PC-9 (cell line): ENCODE data around the gene AQP12A.
"Not testable (repeated sequence)": the region's sequence is repeated elsewhere in the genome, so short reads cannot be mapped to it uniquely, and the experiment has no call there.

Experiments used
- CTCF ChIP-seq: fragments of 200-600 bp; sonication (generic); conservative IDR thresholded peaks from 2 replicates; pipeline ENCODE4 v1.6.1; 2017; ENCODE audit warnings: mixed run types, antibody characterized with exemption, mild to moderate bottlenecking, moderate library complexity
- EZH2 ChIP-seq: fragments of 200-600 bp; sonication (generic); IDR thresholded peaks from 2 replicates; pipeline ENCODE4 v1.8.0; 2017; ENCODE audit warnings: antibody characterized with exemption, low read depth

- not testable (repeated sequence) for TF ChIP-seq EZH2, CTCF
Measured at GRCh38 chr2:240683329-240683979, 8.2 kb upstream of the AQP12A start.
